CD14-positive monocyte (primary cell): ENCODE data around the gene PTGDR2. TPM values are rescaled to one million over a fixed set of nuclear protein-coding genes. Genes with fewer than 3 reads are reported as not detected.

ENCODE experiments used
- DNase-seq, 3 donors: peaks; one replicate each; pipeline ENCODE4 v3.0.0-alpha.2; 2011 to 2022
- H2AFZ ChIP-seq: 2 replicates; pipeline ENCODE4 v1.6.0; 2012; ENCODE audit warnings: mild to moderate bottlenecking, low read depth, low read length, inconsistent platforms; ENCODE audit not compliant: insufficient read depth, poor library complexity, severe bottlenecking
- H3K27ac ChIP-seq, 2 donors: 1 replicate in 1 of 2; 2 replicates in 1 of 2; pipeline ENCODE4 v1.5.1; 2012 to 2013; ENCODE audit warnings: low read length in 2 of 2, control low read depth in 1 of 2, inconsistent platforms in 1 of 2, low read depth in 1 of 2, mild to moderate bottlenecking in 1 of 2
- H3K27me3 ChIP-seq, 2 donors: one replicate each; pipeline versions ENCODE4 v1.6.0 to v1.6.1; 2011 to 2013; ENCODE audit warnings: low read length in 2 of 2; ENCODE audit not compliant: control insufficient read depth in 2 of 2, insufficient read depth in 2 of 2
- H3K36me3 ChIP-seq, 2 donors: replicated peaks in 1 of 2; 1 replicate in 1 of 2; 2 replicates in 1 of 2; pipeline versions ENCODE4 v1.5.1 to v1.6.1; 2012 to 2013; ENCODE audit warnings: low read length in 2 of 2, control low read depth in 1 of 2, inconsistent platforms in 1 of 2, mild to moderate bottlenecking in 1 of 2; ENCODE audit not compliant: insufficient read depth in 2 of 2, control insufficient read depth in 1 of 2
- H3K4me1 ChIP-seq, 2 donors: 1 replicate in 1 of 2; 2 replicates in 1 of 2; pipeline versions ENCODE4 v1.5.1 to v1.6.1; 2012 to 2013; ENCODE audit warnings: low read length in 2 of 2, control low read depth in 1 of 2, inconsistent platforms in 1 of 2, mild to moderate bottlenecking in 1 of 2, moderate library complexity in 1 of 2; ENCODE audit not compliant: insufficient read depth in 2 of 2, control insufficient read depth in 1 of 2
- H3K4me2 ChIP-seq: replicated peaks from 2 replicates; pipeline ENCODE3; 2012; ENCODE audit warnings: low read length, moderate library complexity, mild to moderate bottlenecking; ENCODE audit not compliant: poor library complexity, severe bottlenecking; ENCODE audit errors: extremely low read depth
- H3K4me3 ChIP-seq, 3 experiments: fragments of 200-600 bp in 1 of 3; sonication (generic) in 1 of 3; replicated peaks in 1 of 3; 1 replicate in 2 of 3; 2 replicates in 1 of 3; pipeline ENCODE4 v1.5.1; 2011 to 2013; ENCODE audit warnings: low read length in 3 of 3, mild to moderate bottlenecking in 3 of 3, control low read depth in 2 of 3, low read depth in 2 of 3, inconsistent platforms in 1 of 3, moderate library complexity in 1 of 3
- H3K79me2 ChIP-seq: 2 replicates; pipeline ENCODE4 v1.6.0; 2012; ENCODE audit warnings: mild to moderate bottlenecking, control low read depth, inconsistent platforms, low read length, moderate library complexity; ENCODE audit not compliant: insufficient read depth
- H3K9ac ChIP-seq: 2 replicates; pipeline ENCODE4 v1.6.0; 2017; ENCODE audit warnings: low read length, mild to moderate bottlenecking; ENCODE audit not compliant: insufficient read depth, poor library complexity, severe bottlenecking
- H3K9me3 ChIP-seq, 2 donors: replicated peaks in 1 of 2; 1 replicate in 1 of 2; 2 replicates in 1 of 2; pipeline versions ENCODE4 v1.5.1 to v1.6.1; 2012 to 2013; ENCODE audit warnings: low read length in 2 of 2, control low read depth in 1 of 2; ENCODE audit not compliant: control insufficient read depth in 1 of 2, insufficient read depth in 1 of 2
- H4K20me1 ChIP-seq: 2 replicates; pipeline ENCODE4 v1.6.0; 2012; ENCODE audit warnings: mild to moderate bottlenecking, low read length, control low read depth, moderate library complexity; ENCODE audit not compliant: insufficient read depth
- H3K27ac Mint-ChIP-seq, 7 donors: one replicate each; pipeline ENCODE4 v1.8.0; 2020; ENCODE audit warnings: mild to moderate bottlenecking in 7 of 7, mixed read lengths in 7 of 7, moderate library complexity in 6 of 7, inconsistent platforms in 2 of 7
- H3K27me3 Mint-ChIP-seq, 3 donors: one replicate each; pipeline ENCODE4 v1.8.0; 2021 to 2022; ENCODE audit warnings: low read depth in 3 of 3, mild to moderate bottlenecking in 3 of 3, mixed read lengths in 3 of 3, moderate library complexity in 3 of 3, inconsistent platforms in 1 of 3
- H3K36me3 Mint-ChIP-seq, 2 donors: one replicate each; pipeline ENCODE4 v1.8.0; 2020; ENCODE audit warnings: mixed read lengths in 2 of 2, inconsistent platforms in 1 of 2, mild to moderate bottlenecking in 1 of 2
- H3K4me1 Mint-ChIP-seq: one replicate; pipeline ENCODE4 v1.8.0; 2020; ENCODE audit warnings: mild to moderate bottlenecking, mixed read lengths
- H3K4me3 Mint-ChIP-seq, 2 donors: one replicate each; pipeline ENCODE4 v1.8.0; 2020; ENCODE audit warnings: mild to moderate bottlenecking in 2 of 2, mixed read lengths in 2 of 2, moderate library complexity in 1 of 2
- H3K9me3 Mint-ChIP-seq, 7 donors: one replicate each; pipeline ENCODE4 v1.8.0; 2020 to 2022; ENCODE audit warnings: mixed read lengths in 7 of 7, mild to moderate bottlenecking in 6 of 7, moderate library complexity in 6 of 7, inconsistent platforms in 2 of 7
- WGBS: methylation state at CpG from one replicate; pipeline ENCODE4 v1.1.5; 2013; ENCODE audit warnings: missing lambda C conversion rate; ENCODE audit not compliant: insufficient coverage; 5-methylcytosine and 5-hydroxymethylcytosine counted together
- intact Hi-C, 2 donors: fragments of 100-400 bp; cut with micrococcal nuclease; formaldehyde crosslinking; loops; one replicate each; pipeline versions ENCODE4 v1.15.0 to v1.15.1; 2023
- polyA plus RNA-seq, 3 donors: library from polyadenylated mRNA; depleted of rRNA in 1 of 3; unstranded in 2 of 3; stranded (reverse) in 1 of 3; fragments of 300-500 nt in 2 of 3; fragments of >200 nt in 1 of 3; fragmentation: Illumina TruSeq in 2 of 3; gene quantifications; 1 replicate in 2 of 3; 2 replicates in 1 of 3; pipeline ENCODE4 v1.2.3, GENCODE V29; 2012 to 2021
- TF ChIP-seq, protein P1 (sequence below): fragments of 200-600 bp; IDR thresholded peaks from one replicate; pipeline ENCODE4 v1.8.0; 2022; ENCODE audit warnings: antibody characterized with exemption, mild to moderate bottlenecking

Gene PTGDR2
- polyA plus RNA-seq, 3 donors, result 0.32 to 0.65 (median 0.46) TPM

DNA sequence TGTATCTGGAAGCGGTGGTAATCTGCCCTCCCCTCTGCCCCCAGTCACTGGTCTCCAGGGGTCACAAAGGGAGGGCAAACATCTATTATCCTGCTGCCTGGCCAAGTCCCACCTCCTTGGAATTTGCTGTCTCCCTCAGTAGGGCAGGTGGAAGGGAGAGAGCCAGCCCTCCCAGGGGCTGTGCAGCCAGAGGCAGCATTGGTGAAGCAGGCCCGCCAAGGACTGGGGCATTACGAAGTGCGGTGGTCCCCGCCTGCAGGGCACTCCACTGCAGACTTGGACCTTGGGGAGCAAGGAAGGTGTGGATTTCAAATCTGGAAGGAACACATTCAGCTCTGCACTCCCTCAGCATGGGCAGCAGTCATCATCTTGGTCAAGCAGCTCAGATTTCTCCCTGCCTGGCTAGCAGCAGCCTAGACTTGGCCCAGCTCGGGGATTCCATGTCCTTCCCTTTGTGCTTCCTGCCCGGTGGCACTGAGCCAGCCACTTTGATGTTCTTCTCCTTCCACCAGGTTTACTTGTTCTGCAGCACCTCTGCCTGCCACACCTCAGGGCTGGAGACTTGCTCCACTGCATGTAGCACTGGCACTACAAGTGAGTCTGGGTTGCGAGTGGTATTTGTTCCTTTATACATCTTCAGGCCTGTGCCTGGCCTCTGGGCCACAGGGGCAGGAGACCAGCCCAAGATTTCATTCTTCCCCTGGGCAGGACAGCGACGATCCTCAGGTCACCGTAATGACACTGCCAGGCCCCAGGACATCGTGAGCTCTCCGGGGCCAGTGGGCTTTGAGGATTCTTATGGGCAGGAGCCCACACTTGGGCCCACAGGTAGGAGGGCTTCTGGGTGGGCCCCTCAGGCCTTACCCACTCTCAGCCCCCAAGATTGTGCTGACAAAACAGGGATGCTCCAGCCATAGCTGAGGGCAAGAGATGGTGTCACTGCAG lies 18.9 kb upstream of the PTGDR2 start:
- Histone ChIP-seq H3K27ac (no peak overlapping the region), H3K9ac (no peak overlapping the region), H3K4me2 (no peak overlapping the region), H3K4me3 (no peak overlapping the region), H3K4me1 (peaks cover 11 to 15% of the 10 kb centered on the region in 2 donors), H3K27me3 (no peaks in the 10 kb centered on the region), H3K36me3 (peaks cover 8 to 20% of the 10 kb centered on the region in 2 donors), H3K79me2 (no peaks in the 10 kb centered on the region), H3K9me3 (no peaks in the 10 kb centered on the region), H2AFZ (no peak overlapping the region), H4K20me1 (no peaks in the 10 kb centered on the region)
- intact Hi-C loops, result no loop called here
- TF ChIP-seq, protein P1, sequence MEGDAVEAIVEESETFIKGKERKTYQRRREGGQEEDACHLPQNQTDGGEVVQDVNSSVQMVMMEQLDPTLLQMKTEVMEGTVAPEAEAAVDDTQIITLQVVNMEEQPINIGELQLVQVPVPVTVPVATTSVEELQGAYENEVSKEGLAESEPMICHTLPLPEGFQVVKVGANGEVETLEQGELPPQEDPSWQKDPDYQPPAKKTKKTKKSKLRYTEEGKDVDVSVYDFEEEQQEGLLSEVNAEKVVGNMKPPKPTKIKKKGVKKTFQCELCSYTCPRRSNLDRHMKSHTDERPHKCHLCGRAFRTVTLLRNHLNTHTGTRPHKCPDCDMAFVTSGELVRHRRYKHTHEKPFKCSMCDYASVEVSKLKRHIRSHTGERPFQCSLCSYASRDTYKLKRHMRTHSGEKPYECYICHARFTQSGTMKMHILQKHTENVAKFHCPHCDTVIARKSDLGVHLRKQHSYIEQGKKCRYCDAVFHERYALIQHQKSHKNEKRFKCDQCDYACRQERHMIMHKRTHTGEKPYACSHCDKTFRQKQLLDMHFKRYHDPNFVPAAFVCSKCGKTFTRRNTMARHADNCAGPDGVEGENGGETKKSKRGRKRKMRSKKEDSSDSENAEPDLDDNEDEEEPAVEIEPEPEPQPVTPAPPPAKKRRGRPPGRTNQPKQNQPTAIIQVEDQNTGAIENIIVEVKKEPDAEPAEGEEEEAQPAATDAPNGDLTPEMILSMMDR, result no peak
- H3K4me3 Mint-ChIP-seq, result no peak overlapping the region
- H3K27ac Mint-ChIP-seq, result peak overlapping the region in 1 of 7 donors; percentile 48
- 93% methylated on average over 11 of the region's 13 CpGs for WGBS
- H3K9me3 Mint-ChIP-seq, result no peaks in the 10 kb centered on the region
- peaks cover 0 to 2% (median 1%) of the 10 kb centered on the region in 3 donors for H3K27me3 Mint-ChIP-seq
- H3K36me3 Mint-ChIP-seq, result peaks cover 13 to 21% of the 10 kb centered on the region in 2 donors
- H3K4me1 Mint-ChIP-seq, result peaks cover 12% of the 10 kb centered on the region
- no peak for DNase-seq

DNA sequence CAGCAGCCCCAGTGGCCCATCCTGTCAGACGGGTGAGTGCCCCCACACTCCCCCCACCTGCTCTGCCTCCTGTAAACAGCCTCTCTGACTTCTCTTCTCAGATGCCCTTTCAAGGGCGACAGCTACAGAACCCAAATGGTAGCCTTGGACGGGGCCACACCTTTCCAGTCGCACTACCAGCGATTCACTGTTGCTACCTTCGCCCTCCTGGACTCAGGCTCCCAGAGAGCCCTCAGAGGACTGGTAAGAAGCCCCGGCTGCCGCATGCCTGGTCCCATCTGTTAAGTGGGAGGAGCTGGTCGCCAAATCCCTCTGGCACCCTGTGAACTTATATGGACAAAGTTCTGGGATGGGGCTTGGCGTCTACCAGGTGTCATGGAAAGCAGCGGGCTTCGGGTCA lies 17.8 kb upstream of the PTGDR2 start:
- Histone ChIP-seq H3K36me3 (peaks cover 2 to 9% of the 10 kb centered on the region in 2 donors), H3K4me1 (peaks cover 11 to 15% of the 10 kb centered on the region in 2 donors), H3K27ac (no peak overlapping the region), H3K79me2 (no peaks in the 10 kb centered on the region), H3K27me3 (no peaks in the 10 kb centered on the region), H3K9me3 (no peaks in the 10 kb centered on the region), H3K4me2 (no peak overlapping the region), H4K20me1 (no peaks in the 10 kb centered on the region), H2AFZ (no peak overlapping the region), H3K9ac (no peak overlapping the region), H3K4me3 (no peak overlapping the region)
- DNase-seq, result no peak
- 90% methylated on average over 5 of the region's 12 CpGs for WGBS
- Mint-ChIP-seq H3K9me3 (no peaks in the 10 kb centered on the region), H3K27me3 (peaks cover 0 to 3% (median 2%) of the 10 kb centered on the region in 3 donors), H3K4me1 (peaks cover 12% of the 10 kb centered on the region), H3K36me3 (peaks cover 3 to 9% of the 10 kb centered on the region in 2 donors), H3K27ac (peak overlapping the region in 1 of 7 donors; percentile 27), H3K4me3 (no peak overlapping the region)
- intact Hi-C loops, result no loop called here
- TF ChIP-seq, protein P1, result no peak
